HEK293T (cell line): ENCODE results near the gene SMOC2.

Source experiments
- CTCF ChIA-PET: fragments of 350-600 bp; formaldehyde crosslinking; extraction: SDS; loops from one replicate; lab custom pipeline; 2021; ENCODE audit warnings: antibody characterized with exemption, inconsistent platforms; lab: Yijun Ruan, JAX
- POLR2A ChIA-PET: fragments of 350-600 bp; formaldehyde crosslinking; extraction: SDS; loops from one replicate; lab custom pipeline; 2020; ENCODE audit warnings: antibody characterized with exemption, inconsistent platforms; lab: Yijun Ruan, JAX
- DNase-seq: peaks from one replicate; pipeline ENCODE4 v3.0.0; 2012; ENCODE audit warnings: mixed read lengths; ENCODE audit errors: extremely low spot score
- ARNT ChIP-seq: fragments of 450-650 bp; IDR thresholded peaks from 2 replicates; pipeline ENCODE4 v1.6.1; 2017; ENCODE audit warnings: mild to moderate bottlenecking
- BHLHE40 ChIP-seq: fragments of 450-650 bp; IDR thresholded peaks from 2 replicates; pipeline ENCODE4 v1.6.1; 2016; ENCODE audit warnings: mild to moderate bottlenecking, moderate library complexity, borderline replicate concordance
- CTBP1 ChIP-seq: fragments of 450-650 bp; IDR thresholded peaks from 2 replicates; pipeline ENCODE4 v1.6.1; 2016; ENCODE audit warnings: borderline replicate concordance
- ELF4 ChIP-seq: fragments of 450-650 bp; IDR thresholded peaks from 2 replicates; pipeline ENCODE4 v1.6.1; 2017; ENCODE audit warnings: antibody characterized with exemption
- FOXA1 ChIP-seq: fragments of 450-650 bp; IDR thresholded peaks from 2 replicates; pipeline ENCODE4 v1.6.1; 2016; ENCODE audit warnings: mild to moderate bottlenecking
- FOXK2 ChIP-seq: fragments of 450-650 bp; IDR thresholded peaks from 2 replicates; pipeline ENCODE4 v1.6.1; 2016; ENCODE audit warnings: mild to moderate bottlenecking
- FOXM1 ChIP-seq: fragments of 450-650 bp; IDR thresholded peaks from 2 replicates; pipeline ENCODE4 v1.6.1; 2017; ENCODE audit warnings: mild to moderate bottlenecking, borderline replicate concordance
- HDGF ChIP-seq: fragments of 450-650 bp; IDR thresholded peaks from 2 replicates; pipeline ENCODE4 v1.6.1; 2017; ENCODE audit warnings: antibody characterized with exemption, borderline replicate concordance
- L3MBTL2 ChIP-seq: fragments of 450-650 bp; conservative IDR thresholded peaks from 2 replicates; pipeline ENCODE4 v1.6.1; 2016; ENCODE audit warnings: mild to moderate bottlenecking
- LEF1 ChIP-seq: fragments of 450-650 bp; IDR thresholded peaks from 2 replicates; pipeline ENCODE4 v1.6.1; 2017; ENCODE audit warnings: mild to moderate bottlenecking, borderline replicate concordance
- NFRKB ChIP-seq: fragments of 450-650 bp; IDR thresholded peaks from 2 replicates; pipeline ENCODE4 v1.6.1; 2016; ENCODE audit warnings: mild to moderate bottlenecking, moderate library complexity
- PKNOX1 ChIP-seq: fragments of 450-650 bp; IDR thresholded peaks from 2 replicates; pipeline ENCODE4 v1.6.1; 2016
- SP1 ChIP-seq: fragments of 450-650 bp; IDR thresholded peaks from 2 replicates; pipeline ENCODE4 v1.6.1; 2017
- SUZ12 ChIP-seq: fragments of 450-650 bp; IDR thresholded peaks from 2 replicates; pipeline ENCODE4 v1.6.1; 2016; ENCODE audit warnings: mild to moderate bottlenecking
- TARDBP ChIP-seq: fragments of 450-650 bp; IDR thresholded peaks from 2 replicates; pipeline ENCODE4 v1.6.1; 2016
- ZNF384 ChIP-seq: fragments of 450-650 bp; IDR thresholded peaks from 2 replicates; pipeline ENCODE4 v1.6.1; 2016

Gene SMOC2

GRCh38 chr6:168410554-168411011, 30.4 kb upstream of the SMOC2 start:
- TF ChIP-seq FOXM1 (no peak), PKNOX1 (no peak), L3MBTL2 (no peak), SP1 (no peak), NFRKB (no peak), FOXK2 (no peak), CTBP1 (no peak), SUZ12 (no peak), ARNT (no peak), LEF1 (no peak), TARDBP (no peak), HDGF (no peak), ZNF384 (no peak)
- DNase-seq = no peak
- CTCF ChIA-PET = no interaction called here
- POLR2A ChIA-PET = no interaction called here

GRCh38 chr6:168411130-168411529, 29.9 kb upstream of the SMOC2 start:
- no peak for DNase-seq
- ChIA-PET POLR2A (no interaction called here), CTCF (no interaction called here)
- TF ChIP-seq SP1 (no peak), ZNF384 (no peak), FOXK2 (no peak)

- TF ChIP-seq FOXA1 = no peak
- TF ChIP-seq SP1 = no peak
- TF ChIP-seq L3MBTL2 = no peak
- no peak for TF ChIP-seq PKNOX1
- no peak for TF ChIP-seq FOXM1
- TF ChIP-seq FOXK2 = no peak
- no peak for TF ChIP-seq BHLHE40
- TF ChIP-seq SUZ12 = no peak
- no peak for TF ChIP-seq TARDBP
- no peak for TF ChIP-seq ELF4
- TF ChIP-seq HDGF = no peak
- no peak for TF ChIP-seq LEF1
- TF ChIP-seq ARNT = no peak
- TF ChIP-seq NFRKB = no peak
- TF ChIP-seq ZNF384 = no peak
- no peak for TF ChIP-seq CTBP1
- no peak for DNase-seq
- ChIA-PET POLR2A (no interaction called here), CTCF (no interaction called here)
These were observed 29.2 kb upstream of the SMOC2 start for GRCh38 chr6:168411793-168412192.

- no peak for DNase-seq
- TF ChIP-seq ELF4 (no peak), SP1 (no peak), HDGF (no peak), FOXA1 (no peak), PKNOX1 (no peak), BHLHE40 (no peak), LEF1 (no peak), ARNT (no peak), FOXK2 (no peak), ZNF384 (no peak), FOXM1 (no peak), L3MBTL2 (no peak), TARDBP (no peak), CTBP1 (no peak), NFRKB (no peak), SUZ12 (no peak)
- ChIA-PET POLR2A (no interaction called here), CTCF (no interaction called here)
These were observed 28.5 kb upstream of the SMOC2 start for GRCh38 chr6:168412456-168412855.

- POLR2A ChIA-PET = no interaction called here
- CTCF ChIA-PET = no interaction called here
- TF ChIP-seq NFRKB (no peak), ZNF384 (no peak), ARNT (no peak), SP1 (no peak), L3MBTL2 (no peak), CTBP1 (no peak), HDGF (no peak), SUZ12 (no peak), PKNOX1 (no peak), FOXM1 (no peak), LEF1 (no peak), ELF4 (no peak), FOXA1 (no peak), BHLHE40 (no peak), TARDBP (no peak), FOXK2 (no peak)
- no peak for DNase-seq
These were observed 27.8 kb upstream of the SMOC2 start for GRCh38 chr6:168413018-168413720.

GRCh38 chr6:168413856-168414255, 27.1 kb upstream of the SMOC2 start:
- POLR2A ChIA-PET = no interaction called here
- TF ChIP-seq FOXK2 (no peak), FOXA1 (no peak), L3MBTL2 (no peak), SP1 (no peak), ARNT (no peak), ZNF384 (no peak), HDGF (no peak), CTBP1 (no peak), PKNOX1 (no peak), TARDBP (no peak), ELF4 (no peak), BHLHE40 (no peak), NFRKB (no peak), LEF1 (no peak), SUZ12 (no peak)
- CTCF ChIA-PET = no interaction called here
- no peak for DNase-seq
